COLO829 (cell line): Measurements from ENCODE around the gene PSAP.

Experiments used
- DNase-seq: peaks from one replicate; pipeline ENCODE4 v3.0.0; 2012; ENCODE audit warnings: low spot score

Gene PSAP

DNA sequence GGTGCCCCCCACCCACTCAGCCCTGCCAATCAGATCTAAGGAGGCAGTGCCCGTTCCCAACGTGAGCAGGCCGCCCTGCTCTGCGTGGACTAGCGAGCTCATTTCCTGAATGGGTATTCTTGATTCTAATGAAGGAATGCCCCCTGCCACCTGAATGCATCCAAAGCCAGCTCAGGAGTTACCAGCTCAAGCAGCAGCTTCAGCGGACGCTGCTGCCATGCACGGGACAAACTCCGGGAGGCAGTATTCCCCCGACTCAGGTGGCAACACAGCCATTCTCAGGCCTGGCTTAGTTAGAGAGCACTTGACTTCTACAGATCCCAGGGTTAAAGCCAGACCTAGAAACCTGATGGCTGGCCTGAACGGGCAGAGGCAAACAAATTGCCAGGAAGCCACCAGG, 25.8 kb downstream of the PSAP start:
- DNase-seq: no peak

DNA sequence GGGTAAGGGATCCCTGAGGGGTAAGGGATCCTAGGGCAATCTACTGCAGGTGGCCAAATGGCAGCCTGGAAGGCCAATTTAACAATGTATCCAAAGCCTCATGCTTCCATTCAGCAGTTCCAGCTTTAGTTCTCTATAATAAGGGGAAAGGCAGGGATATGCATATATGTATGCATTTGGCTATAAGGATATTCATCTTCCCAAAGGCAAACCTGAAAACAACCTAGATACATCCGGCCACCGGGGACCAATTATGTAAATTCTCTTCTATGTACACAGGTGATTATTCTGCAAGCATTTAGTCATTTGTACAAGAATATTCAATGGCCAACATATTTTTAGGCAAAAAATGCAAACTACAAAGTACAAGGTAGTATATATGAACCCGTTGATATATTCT, 26.7 kb downstream of the PSAP start:
- no peak for DNase-seq

DNA sequence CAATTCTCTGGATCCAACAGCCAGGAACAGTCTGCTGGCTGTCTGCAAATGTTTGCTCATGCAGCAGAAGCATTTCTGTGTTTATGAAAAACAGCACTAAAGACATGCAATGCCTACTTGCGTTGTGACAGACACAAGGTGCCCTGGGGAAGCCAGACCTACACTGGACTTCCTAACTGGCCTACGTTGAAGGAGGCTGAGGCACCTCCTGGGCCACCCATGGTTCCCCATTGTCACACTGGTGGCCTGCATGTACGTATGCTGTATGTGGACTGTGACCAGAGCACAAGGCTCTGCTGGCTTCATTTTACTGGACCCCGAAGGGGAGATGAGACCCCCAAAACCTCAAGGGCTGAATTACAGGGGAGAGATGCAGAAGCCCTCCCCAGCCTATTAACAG, 27.7 kb downstream of the PSAP start:
- DNase-seq: no peak

DNA sequence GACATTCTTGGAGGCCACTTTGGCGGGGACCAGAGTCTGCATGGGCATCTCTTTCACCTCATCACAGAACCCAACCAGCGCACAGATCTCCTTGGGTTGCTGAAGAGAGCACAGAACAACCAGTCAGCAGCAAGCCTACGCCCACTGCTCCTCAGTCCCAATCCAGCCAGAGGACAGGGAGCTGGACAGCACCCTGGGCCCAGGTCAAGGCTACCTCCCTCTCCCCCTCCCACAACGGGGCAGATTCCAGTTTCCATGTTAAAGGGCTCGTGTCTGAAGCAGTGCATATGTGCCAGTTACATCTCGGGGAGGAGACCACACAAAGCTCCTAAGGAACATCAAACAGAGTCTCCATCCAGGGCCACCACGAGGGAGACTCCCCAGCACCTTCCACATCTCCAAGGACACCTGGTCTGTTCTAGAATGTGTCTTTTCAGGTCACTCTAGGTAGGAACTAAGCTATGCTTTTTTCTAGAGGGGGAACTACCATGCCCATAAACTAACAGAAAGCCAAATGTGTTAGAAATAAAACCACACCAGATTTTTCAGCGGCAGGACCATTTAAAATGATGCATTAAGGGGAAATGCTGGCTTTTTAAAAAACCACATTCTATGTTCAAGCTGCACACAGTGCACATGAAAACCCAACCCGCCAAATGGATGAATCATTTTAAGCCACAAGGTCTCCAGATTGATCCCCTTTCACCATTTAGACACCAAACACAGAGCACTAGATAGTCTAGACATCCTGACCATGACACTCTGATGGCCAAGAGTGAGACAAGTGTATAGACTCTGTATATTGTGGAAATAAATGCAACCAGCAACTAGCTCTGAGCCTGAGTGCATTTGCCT, 28.9 kb downstream of the PSAP start:
- no peak for DNase-seq

DNA sequence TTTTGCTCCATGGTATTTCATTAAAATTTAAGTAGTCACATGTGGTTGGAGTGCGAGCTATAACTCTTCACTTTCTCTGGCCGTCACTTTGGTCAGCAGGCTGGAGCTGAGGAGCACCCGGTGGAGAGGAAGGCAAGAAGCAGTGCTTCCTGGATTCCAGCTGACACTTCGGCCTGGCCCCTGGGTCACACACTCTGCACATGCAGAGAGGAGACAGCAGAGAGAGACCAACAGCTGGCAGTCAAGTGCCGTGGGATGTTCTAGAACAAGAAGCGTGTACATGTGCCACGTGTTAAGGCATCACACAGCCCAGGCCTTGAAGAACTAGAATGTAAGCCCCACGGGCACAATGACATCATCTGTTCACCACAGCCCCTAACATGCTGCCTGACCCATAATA, 30.1 kb downstream of the PSAP start:
- DNase-seq: no peak

GRCh38 chr10:71819985-71820384, 31.1 kb downstream of the PSAP start:
- no peak for DNase-seq

DNA sequence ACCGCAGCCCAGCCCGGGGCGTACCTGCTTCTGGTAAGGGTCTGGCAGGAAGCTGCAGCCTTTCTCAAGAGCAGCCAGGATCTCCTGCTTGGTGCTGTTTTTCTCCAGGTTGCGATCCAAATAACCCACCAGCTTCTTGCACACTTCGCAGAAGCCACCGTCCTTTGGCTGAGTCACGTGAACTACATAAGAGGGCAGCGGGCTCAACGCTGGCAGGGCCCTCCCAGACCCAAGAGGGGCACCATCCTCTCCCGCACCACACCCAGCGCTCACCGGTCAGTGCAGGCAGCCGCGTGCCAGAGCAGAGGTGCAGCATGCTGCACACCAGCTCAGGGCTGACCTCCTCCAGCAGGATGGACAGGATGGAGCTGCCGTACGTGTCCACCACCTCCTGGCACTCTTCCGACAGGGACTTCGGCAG, 31.6 kb downstream of the PSAP start:
- no peak for DNase-seq

DNA sequence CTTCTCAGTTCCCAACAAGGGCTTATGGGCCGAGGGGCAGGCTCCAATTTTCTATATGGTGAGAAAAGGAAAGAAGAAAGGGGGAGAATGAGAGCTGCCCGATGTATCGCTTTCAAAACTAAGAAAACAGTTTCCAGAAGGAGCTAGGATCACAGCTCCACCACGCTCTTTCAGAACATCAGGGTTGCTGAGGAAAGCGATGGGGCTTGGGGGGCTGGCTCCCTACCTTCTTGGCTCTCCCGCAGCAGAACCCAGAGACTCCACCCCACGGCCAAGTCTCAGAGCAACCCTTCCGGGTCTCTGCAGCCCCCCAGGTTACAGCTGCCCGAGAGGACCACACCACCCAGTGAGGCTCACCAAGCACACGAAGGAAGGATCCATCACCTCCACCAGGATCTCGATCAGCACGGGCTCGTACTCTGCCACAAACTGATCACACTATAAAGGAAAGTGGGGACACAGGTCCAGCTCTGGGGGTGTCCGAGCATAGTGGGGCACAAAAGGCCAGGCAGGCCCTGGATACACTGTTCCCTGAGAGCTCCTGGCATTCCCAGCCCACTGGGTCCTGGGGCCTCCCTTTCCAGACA, 32.3 kb downstream of the PSAP start:
- DNase-seq: no peak

DNA sequence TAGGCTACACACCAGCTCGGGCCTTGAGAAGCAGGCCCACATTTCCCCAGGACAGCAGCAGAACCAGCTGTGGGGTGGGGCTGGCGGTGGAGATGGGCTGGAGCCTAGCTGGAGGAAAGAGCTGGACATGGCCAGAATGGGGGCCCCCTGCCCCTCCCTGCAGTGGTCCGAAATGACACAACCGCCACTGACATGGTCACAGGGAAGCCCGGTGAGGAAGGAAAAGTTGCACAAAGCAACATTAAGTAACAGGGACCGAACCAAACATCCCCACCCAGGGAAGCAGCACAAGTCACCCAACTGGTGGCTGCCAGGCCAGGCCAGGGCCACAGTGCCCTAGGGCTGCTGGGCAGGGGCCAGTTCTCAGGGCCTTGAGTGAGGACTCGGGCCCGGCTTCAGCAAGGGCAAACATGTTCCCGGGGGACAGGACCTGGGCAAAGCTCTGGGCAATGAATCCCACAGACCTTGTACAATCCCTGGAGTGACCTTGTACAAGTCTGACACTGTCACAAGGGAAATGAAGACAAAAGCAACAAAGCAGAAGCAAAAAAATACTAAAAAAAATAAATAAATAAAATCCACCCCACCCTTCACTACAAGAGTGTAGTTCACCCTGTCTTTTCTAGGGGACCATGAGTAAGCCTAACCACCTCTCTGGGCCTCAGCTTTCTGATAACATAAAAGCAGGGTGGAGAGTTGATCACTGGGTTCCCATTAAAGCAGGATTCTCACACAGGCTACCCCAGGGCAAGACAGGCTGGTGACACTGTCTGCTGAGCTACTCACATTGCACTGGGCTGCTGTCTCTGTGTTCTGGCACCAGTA, 33.0 kb downstream of the PSAP start:
- DNase-seq: no peak

DNA sequence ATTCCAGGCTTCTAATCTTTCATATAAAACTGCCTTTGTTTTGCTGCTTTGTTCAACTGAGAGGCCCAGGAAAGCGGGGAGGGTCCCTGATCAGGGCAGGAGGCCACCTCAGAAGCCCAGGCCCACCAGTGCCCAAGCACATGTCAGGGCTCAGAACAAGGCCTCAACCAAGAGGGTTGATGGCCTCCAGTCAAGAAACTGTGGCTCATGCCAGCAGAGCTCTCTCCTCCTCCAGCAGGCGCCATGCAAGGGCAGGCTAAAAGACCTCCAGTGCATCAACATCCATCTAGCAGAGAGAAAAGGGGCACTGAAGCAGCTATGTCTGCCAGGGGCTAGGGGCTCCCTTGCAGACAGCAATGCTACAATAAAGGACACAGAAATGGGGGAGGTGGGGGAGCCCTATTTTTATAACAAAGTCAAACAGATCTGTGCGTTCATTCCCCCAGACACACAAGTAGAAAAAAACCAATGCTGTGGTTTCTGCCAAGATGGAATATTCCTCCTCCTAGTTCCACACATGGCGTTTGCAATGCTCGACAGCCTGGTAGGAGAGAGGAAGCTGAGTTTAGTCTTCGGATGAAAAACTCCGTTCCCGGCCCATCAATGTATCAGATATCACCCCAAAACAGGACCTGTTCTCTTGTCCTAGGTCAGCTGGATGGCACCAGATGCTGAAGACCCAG, 34.0 kb downstream of the PSAP start:
- DNase-seq: no peak

DNA sequence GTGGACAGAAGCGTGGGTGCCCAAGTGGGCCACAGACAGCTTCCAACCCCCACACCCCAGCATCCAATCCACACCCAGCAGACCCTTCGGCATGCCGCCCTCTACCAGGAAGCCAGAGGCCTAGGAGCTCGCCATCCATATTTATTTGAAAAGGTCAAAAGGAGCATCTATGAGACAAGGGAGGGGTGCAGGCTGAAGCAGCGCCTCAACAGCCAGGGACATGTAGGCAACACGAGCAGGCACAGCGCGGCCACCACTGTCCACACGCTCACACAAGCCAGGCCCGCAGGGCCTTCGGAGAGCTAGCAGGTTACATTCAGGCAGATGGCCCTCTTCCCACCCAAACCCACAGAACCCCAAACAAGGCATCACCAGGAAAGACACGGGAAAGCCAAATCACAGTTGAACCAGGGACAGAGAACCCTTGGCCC, 34.6 kb downstream of the PSAP start:
- DNase-seq: no peak

- no peak for DNase-seq
These were observed 35.4 kb downstream of the PSAP start for GRCh38 chr10:71815515-71816130.

GRCh38 chr10:71814922-71815411, 36.1 kb downstream of the PSAP start:
- no peak for DNase-seq

- DNase-seq: no peak
These were observed 38.0 kb downstream of the PSAP start for GRCh38 chr10:71812913-71813590.

- DNase-seq: peak; percentile 9
These were observed 38.8 kb downstream of the PSAP start for GRCh38 chr10:71812016-71812912.

GRCh38 chr10:71811351-71811750, 39.7 kb downstream of the PSAP start:
- DNase-seq: no peak

DNA sequence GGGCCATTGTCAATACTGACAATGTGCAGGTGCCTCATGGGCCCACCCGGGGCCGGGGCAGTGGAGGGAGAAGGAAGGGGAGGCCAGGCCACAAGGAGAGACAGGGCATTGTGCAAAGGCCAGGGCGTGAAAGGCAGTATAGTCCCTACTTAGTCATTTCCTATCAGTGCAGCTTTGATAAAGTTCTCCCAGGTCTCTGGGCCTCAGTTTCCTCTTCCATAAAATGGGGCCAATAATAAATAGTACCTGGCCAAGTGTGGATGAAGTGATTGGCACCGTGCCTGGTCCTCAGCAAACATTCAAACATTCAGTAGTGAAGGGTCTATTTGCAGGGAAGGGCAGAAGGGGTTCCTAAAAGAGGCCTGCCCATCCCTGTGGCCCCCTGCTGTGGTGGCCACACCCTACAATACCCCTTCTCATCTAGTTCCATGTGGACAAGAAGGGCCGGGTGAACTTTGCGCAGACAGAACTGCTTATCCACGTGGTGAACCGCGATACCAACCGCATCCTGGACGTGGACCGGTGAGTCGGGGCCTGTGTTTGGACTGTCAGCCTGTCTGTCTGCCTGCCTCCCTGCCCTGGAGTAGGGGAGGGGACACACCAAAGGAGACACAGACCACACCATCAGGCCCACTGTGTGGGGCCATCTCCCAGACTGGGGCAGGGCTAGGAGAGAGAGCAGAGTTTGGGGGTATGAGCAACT, 40.9 kb downstream of the PSAP start:
- no peak for DNase-seq

DNA sequence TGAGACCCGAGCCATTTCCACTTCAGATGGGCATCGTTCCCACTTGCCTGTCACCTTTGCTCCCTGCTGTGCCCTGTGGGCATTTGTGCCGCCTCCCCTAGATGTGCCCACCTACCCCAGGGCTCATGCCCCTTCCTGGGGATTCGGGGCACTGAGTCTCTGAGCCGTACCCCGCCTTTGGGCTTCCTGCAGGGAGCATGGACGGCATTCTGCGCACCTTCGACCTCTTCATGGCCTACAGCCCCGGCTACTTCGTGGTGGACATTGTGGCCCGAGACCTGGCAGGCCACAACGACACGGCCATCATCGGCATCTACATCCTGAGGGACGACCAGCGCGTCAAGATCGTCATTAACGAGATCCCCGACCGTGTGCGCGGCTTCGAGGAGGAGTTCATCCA, 41.4 kb downstream of the PSAP start:
- no peak for DNase-seq
